ENCODE measurements around the gene GNAI1.

GNAI1 gene

GRCh38 chr7:80253653-80254052 is 119.0 kb downstream of the GNAI1 start:
- DNase-seq (ENCODE audit: low spot score), result no peak

GRCh38 chr7:80255656-80256055 is 121.0 kb downstream of the GNAI1 start:
- no peak for DNase-seq (ENCODE audit: low spot score)

GRCh38 chr7:80257756-80258155 is 123.1 kb downstream of the GNAI1 start:
- no peak for DNase-seq (ENCODE audit: low spot score)

GRCh38 chr7:80260606-80261005 is 126.0 kb downstream of the GNAI1 start:
- no peak for DNase-seq (ENCODE audit: low spot score)

- no peak for DNase-seq (ENCODE audit: low spot score)
Observed at GRCh38 chr7:80263333-80263732, 128.7 kb downstream of the GNAI1 start.

- DNase-seq (ENCODE audit: low spot score), result no peak
Observed at GRCh38 chr7:80263821-80264220, 129.2 kb downstream of the GNAI1 start.

- no peak for DNase-seq (ENCODE audit: low spot score)
Observed at GRCh38 chr7:80264769-80265495, 130.3 kb downstream of the GNAI1 start.

GRCh38 chr7:80272560-80273239 is 138.1 kb downstream of the GNAI1 start:
- DNase-seq (ENCODE audit: low spot score), result no peak

GRCh38 chr7:80273327-80273726 is 138.7 kb downstream of the GNAI1 start:
- no peak for DNase-seq (ENCODE audit: low spot score)

GRCh38 chr7:80275192-80275605 is 140.6 kb downstream of the GNAI1 start:
- DNase-seq (ENCODE audit: low spot score), result no peak
